Measurements from ENCODE around the gene CBL.

The CBL gene

GRCh38 chr11:119277660-119278059 is 71.5 kb downstream of the CBL start:
- DNase-seq = no peak

GRCh38 chr11:119282495-119282894 is 76.4 kb downstream of the CBL start:
- no peak for DNase-seq

GRCh38 chr11:119284344-119285157 is 78.4 kb downstream of the CBL start:
- peak; percentile 20 for DNase-seq

- DNase-seq = no peak
These were observed 79.3 kb downstream of the CBL start for GRCh38 chr11:119285431-119285830.

GRCh38 chr11:119288219-119288618 is 82.1 kb downstream of the CBL start:
- no peak for DNase-seq

DNA sequence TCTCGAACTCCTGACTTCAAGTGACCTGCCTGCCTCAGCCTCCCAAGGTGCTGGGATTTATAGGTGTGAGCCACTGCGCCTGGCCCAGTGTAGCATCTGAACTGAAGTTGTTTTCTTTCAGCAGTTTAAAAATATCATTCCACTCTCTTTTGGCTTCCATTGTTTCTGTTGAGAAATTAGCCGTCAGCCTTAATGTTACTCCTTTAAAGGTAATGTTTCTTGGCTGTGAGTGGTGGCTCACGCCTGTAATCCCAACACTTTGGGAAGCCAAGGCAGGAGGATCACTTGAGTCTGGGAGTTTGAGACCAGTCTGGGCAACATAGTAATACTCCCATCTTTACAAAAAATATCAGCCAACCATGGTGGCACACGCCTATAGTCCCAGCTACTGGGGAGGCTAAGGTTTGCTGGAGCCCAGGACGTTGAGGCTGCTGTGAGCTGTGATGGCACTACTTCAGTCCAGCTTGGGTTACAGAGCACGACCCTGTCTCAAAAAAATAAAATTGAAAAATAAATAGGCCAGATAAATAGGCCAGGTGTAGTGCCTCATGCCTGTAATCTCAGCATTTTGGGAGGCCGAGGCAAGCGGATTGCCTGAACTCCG is 84.9 kb downstream of the CBL start:
- no peak for DNase-seq

GRCh38 chr11:119293461-119293860 is 87.3 kb downstream of the CBL start:
- no peak for DNase-seq

DNA sequence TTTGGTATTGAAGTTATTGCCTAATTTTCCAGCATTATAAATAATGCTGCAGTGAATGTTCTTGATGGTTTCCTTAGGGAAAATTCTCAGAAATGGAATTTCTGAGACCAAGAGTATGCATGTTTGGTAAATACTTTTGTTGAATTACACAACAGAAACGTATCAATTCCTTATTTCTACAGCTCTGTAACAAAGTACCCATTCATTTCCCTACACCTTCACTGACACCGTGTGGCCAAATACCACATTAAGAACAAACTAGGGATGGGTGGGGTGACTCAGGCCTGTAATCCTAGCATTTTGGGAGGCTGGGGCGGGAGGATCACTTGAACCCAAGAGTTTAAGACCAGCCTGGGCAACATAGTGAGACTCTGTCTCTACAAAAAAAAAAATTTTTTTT is 89.0 kb downstream of the CBL start:
- DNase-seq = no peak

DNA sequence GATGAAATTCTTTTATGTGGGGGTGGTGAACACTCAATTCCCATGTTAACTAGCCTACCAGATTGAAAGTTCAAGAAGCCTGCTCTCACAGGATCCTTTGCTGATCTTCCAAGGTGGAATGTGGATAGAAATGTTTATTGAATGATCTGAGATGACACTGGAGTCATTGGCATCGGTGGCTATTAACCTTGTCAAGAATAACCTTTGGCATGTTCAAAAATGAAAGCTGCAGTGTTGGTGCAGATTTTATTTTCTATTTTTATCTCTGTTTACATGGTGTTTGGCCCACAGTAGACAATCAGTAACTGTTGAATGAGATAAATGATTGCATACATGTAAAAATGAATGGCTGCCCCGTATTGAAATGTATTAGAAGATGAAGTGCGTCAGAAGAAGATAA is 91.8 kb downstream of the CBL start:
- no peak for DNase-seq

GRCh38 chr11:119298726-119299125 is 92.6 kb downstream of the CBL start:
- no peak for DNase-seq

- DNase-seq = no peak
These were observed 93.3 kb downstream of the CBL start for GRCh38 chr11:119299416-119299815.

DNA sequence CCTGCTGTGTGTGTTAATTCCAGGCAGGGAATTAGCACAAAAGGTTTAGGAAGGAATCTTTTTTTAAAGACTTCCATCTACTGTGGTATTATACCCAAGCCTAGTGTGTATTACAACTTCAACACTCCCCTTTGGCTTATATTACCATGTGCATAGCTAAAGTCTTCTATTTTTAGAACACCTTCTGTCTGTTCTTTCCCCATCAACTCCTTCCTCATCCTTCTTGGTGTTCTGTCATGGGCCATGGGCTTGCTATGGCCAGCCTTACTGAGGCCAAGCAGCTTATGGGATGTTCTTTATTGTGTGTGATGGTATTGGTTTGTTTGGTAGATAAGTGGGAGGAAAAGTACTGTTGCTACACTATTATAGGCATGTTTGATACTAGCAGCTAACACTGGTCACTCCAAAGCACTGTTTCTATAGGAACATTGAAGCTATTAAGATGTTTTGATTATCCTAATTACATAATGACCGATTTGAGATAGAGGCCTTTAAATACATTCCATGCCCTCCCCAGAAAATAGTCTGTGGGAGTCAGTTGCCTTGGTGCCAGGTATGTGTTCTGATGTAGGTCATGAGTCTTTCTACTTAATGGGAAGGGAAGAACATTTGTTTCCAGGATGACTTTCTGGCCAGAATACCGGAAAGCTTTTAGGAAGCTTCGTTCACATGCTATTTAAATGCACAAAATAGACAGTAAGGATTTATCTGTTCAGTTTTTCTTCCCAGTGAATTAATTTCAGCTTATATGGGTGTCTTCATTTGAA is 94.2 kb downstream of the CBL start:
- DNase-seq = no peak

- no peak for DNase-seq
These were observed 97.1 kb downstream of the CBL start for GRCh38 chr11:119303227-119303718.

DNA sequence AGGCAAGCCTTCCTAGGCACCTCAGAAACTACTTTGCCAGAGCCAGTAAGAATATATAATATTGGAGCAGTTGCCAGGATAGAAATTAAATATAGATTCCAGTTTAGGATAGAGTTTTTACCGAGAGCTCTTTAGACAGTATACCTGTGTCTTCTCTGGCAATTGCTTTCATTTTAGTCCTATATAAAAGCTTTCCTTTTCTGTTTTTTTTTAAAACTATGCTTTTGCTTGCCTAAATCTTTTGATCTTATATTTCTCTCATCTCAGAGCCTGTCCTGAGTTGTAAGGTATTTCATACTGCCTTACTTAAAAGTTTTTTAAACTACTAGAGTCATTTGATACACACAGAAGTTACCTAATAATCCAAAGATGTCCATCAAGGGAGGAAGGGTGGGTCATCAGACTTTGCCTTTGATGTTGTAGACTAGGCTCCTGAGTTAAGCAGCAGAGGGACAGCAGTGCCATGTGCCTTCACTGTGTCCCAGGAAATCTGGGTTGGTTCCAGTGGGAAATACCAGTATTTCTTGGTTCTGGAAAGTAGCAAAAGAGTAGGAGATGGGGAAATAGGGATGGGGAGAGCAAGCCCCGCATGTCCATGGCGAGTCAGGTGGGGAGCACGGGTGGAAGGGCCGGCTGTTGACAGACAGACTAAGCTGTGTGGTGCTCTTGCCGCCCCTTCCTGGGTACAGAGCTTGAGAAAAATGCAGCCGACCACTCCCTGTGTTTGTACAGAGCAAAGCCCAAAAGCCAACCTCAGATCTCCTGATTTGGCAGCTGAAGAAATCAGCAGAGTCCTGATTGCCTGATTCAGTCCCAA is 99.6 kb downstream of the CBL start:
- no peak for DNase-seq

DNA sequence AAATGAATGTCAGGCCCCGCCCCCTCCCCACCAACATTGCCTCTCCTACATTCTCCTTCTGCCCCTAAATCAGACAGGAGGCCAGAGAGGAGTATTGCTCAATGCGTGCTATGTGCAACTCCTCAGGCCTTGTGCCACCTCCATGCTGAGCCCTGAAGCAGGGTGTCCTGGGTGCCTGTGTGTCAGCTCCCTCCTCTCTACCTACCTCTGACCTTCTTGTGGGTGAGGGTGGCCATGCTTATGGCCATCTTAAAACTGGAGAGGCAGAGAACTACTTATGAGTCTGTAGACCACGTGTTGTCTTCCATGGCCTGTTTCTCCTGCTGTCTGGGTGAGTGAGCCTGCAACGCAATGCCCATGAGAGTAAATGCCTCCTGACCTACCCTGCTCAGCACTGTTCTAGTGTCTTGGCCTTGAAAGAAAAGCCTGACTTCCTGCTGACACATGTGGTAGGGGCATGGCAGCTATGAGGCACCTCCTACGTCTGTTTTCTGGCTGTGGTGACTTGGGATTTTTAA is 100.3 kb downstream of the CBL start:
- DNase-seq = no peak

DNA sequence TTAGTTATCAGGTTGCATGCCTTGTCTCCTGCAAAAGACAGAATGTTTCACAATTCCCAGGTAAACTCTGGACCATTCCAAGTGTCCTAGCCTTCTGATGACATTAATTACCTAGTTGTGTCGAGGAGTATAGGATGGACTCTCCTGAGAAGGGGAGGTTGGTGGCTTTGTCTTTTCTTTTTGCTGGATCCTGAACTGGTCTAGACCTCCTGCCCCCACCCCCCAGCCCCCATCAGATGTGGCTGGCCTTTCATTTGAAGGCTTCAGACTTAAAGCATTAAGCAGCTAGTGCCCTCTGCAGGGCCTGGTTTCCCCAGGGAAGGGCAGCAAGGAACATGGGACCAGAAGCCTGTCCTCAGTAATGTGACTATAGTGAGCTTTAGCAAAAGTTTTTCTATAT is 101.1 kb downstream of the CBL start:
- no peak for DNase-seq

GRCh38 chr11:119307974-119308373 is 101.8 kb downstream of the CBL start:
- DNase-seq = no peak

DNA sequence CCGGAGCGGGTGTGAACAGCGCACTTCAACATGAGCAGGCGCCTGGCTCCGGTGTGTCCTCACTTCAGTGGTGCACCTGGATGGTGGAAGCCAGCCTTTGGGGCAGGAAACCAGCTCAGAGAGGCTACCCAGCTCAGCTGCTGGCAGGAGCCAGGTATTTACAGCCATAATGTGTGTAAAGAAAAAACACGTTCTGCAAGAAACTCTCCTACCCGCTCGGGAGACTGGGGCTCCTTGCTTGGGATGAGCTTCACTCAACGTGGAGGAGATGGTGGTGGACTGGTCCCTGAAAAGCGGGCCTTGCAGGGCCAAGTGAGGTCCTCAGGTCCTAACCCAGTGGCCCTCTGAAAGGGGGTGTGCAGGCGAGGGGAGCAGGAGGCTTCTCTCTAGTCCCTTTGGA is 103.3 kb downstream of the CBL start:
- DNase-seq = no peak

- DNase-seq = no peak
These were observed 104.0 kb downstream of the CBL start for GRCh38 chr11:119309953-119310681.

DNA sequence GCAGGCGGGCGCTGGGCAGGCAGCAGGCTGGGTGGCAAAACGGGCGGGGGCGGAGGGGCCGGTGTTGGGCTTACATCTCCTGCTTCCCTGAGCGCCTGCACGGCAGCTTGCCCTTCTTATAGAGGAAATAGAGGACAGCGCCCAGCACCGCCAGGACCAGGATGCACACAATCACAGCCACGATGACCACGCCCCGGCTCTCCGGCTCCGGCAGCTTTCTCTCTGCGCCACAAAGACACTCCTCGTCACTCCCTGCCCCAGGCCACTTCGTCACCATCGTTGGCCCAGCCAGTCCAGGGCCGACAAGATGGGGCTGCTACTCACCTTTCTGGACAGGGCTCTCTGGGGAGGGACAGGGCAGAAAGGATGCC is 104.5 kb downstream of the CBL start:
- DNase-seq = no peak

- no peak for DNase-seq
These were observed 108.6 kb downstream of the CBL start for GRCh38 chr11:119314726-119315125.
